IgD-negative memory B cell (primary cell): ENCODE measurements around the gene PCDHA1. TPM values are rescaled to one million over a fixed set of nuclear protein-coding genes. Genes with fewer than 3 reads are reported as not detected.
"Not testable (repeated sequence)": the region's sequence is repeated elsewhere in the genome, so short reads cannot be mapped to it uniquely, and the experiment has no call there.

Experiments
- H3K27ac Mint-ChIP-seq, 3 donors: one replicate each; pipeline ENCODE4 v1.8.0; 2020 to 2022; ENCODE audit warnings: mild to moderate bottlenecking in 3 of 3, mixed read lengths in 3 of 3, moderate library complexity in 1 of 3
- H3K27me3 Mint-ChIP-seq: one replicate; pipeline ENCODE4 v1.8.0; 2021; ENCODE audit warnings: mixed read lengths
- H3K36me3 Mint-ChIP-seq: one replicate; pipeline ENCODE4 v1.8.0; 2020; ENCODE audit warnings: mild to moderate bottlenecking, mixed read lengths
- H3K4me1 Mint-ChIP-seq, 3 donors: one replicate each; pipeline ENCODE4 v1.8.0; 2020 to 2022; ENCODE audit warnings: mixed read lengths in 3 of 3, mild to moderate bottlenecking in 1 of 3
- H3K4me3 Mint-ChIP-seq, 4 donors: one replicate each; pipeline ENCODE4 v1.8.0; 2020 to 2022; ENCODE audit warnings: mild to moderate bottlenecking in 4 of 4, mixed read lengths in 4 of 4, moderate library complexity in 3 of 4
- H3K9me3 Mint-ChIP-seq, 3 donors: one replicate each; pipeline ENCODE4 v1.8.0; 2020 to 2021; ENCODE audit warnings: mixed read lengths in 3 of 3, mild to moderate bottlenecking in 1 of 3
- polyA plus RNA-seq: library from polyadenylated mRNA; unstranded; fragments of 300-500 nt; fragmentation: Illumina TruSeq; gene quantifications from one replicate; pipeline ENCODE4 v1.2.3, GENCODE V29; 2021

PCDHA1 gene
- polyA plus RNA-seq, 1 donor from 2014 or later, result not detected

- peak within 1 kb of the TSS in 1 of 4 donors; percentile 17 for H3K4me3 Mint-ChIP-seq
- H3K36me3 Mint-ChIP-seq, result no peaks in the 10 kb centered on the region
- peaks cover 2 to 22% (median 15%) of the 10 kb centered on the region in 3 donors for H3K9me3 Mint-ChIP-seq
- H3K27me3 Mint-ChIP-seq, result peaks cover 1% of the 10 kb centered on the region
- H3K27ac Mint-ChIP-seq, result peak within 1 kb of the TSS in 1 of 3 donors; percentile 10
- H3K4me1 Mint-ChIP-seq, result no peaks in the 10 kb centered on the region
These were observed 15.0 kb downstream of the PCDHA1 start, which contains the start of gene PCDHA3 for GRCh38 chr5:140800816-140801493. PCDHA3 (plus strand) TSS chr5:140801057.

- H3K36me3 Mint-ChIP-seq, result no peaks in the 10 kb centered on the region
- peaks cover 2 to 26% (median 16%) of the 10 kb centered on the region in 3 donors for H3K9me3 Mint-ChIP-seq
- H3K4me3 Mint-ChIP-seq, result no peak overlapping the region
- H3K27me3 Mint-ChIP-seq, result peaks cover 1% of the 10 kb centered on the region
- no peaks in the 10 kb centered on the region for H3K4me1 Mint-ChIP-seq
- peak overlapping the region in 1 of 3 donors; percentile 10 for H3K27ac Mint-ChIP-seq
These were observed 15.5 kb downstream of the PCDHA1 start for GRCh38 chr5:140801494-140801841.

GRCh38 chr5:140802381-140802780 lies 16.4 kb downstream of the PCDHA1 start:
- not testable (repeated sequence) for H3K27ac Mint-ChIP-seq, H3K4me1 Mint-ChIP-seq, H3K36me3 Mint-ChIP-seq, H3K4me3 Mint-ChIP-seq, H3K27me3 Mint-ChIP-seq
- peaks cover 4 to 26% (median 18%) of the 10 kb centered on the region in 3 donors for H3K9me3 Mint-ChIP-seq

DNA sequence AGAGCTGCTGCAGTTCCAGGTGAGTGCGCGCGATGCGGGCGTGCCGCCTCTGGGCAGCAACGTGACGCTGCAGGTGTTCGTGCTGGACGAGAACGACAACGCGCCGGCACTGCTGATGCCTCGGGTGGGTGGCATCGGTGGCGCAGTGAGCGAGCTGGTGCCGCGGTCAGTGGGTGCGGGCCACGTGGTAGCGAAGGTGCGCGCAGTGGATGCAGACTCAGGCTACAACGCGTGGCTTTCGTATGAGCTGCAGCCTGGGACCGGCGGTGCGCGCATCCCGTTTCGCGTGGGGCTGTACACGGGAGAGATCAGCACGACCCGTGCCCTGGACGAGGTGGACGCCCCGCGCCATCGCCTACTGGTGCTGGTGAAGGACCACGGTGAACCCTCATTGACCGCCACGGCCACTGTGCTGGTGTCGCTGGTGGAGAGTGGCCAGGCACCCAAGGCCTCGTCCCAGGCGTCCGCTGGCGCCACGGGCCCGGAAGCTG lies 16.9 kb downstream of the PCDHA1 start:
- Mint-ChIP-seq H3K36me3 (no peaks in the 10 kb centered on the region), H3K9me3 (peaks cover 4 to 26% (median 21%) of the 10 kb centered on the region in 3 donors), H3K27ac (no peak overlapping the region), H3K4me1 (no peaks in the 10 kb centered on the region), H3K27me3 (peaks cover 6% of the 10 kb centered on the region), H3K4me3 (no peak overlapping the region)

GRCh38 chr5:140806834-140807775 lies 21.2 kb downstream of the PCDHA1 start, which contains the start of gene PCDHA4:
PCDHA4 (plus strand) TSS chr5:140807068.
- no peaks in the 10 kb centered on the region for H3K36me3 Mint-ChIP-seq
- peak within 1 kb of the TSS in 1 of 3 donors; percentile 31 for H3K27ac Mint-ChIP-seq
- no peaks in the 10 kb centered on the region for H3K4me1 Mint-ChIP-seq
- peak within 1 kb of the TSS in 1 of 4 donors; percentile 83 for H3K4me3 Mint-ChIP-seq
- peaks cover 7 to 21% (median 14%) of the 10 kb centered on the region in 3 donors for H3K9me3 Mint-ChIP-seq
- peaks cover 7% of the 10 kb centered on the region for H3K27me3 Mint-ChIP-seq

DNA sequence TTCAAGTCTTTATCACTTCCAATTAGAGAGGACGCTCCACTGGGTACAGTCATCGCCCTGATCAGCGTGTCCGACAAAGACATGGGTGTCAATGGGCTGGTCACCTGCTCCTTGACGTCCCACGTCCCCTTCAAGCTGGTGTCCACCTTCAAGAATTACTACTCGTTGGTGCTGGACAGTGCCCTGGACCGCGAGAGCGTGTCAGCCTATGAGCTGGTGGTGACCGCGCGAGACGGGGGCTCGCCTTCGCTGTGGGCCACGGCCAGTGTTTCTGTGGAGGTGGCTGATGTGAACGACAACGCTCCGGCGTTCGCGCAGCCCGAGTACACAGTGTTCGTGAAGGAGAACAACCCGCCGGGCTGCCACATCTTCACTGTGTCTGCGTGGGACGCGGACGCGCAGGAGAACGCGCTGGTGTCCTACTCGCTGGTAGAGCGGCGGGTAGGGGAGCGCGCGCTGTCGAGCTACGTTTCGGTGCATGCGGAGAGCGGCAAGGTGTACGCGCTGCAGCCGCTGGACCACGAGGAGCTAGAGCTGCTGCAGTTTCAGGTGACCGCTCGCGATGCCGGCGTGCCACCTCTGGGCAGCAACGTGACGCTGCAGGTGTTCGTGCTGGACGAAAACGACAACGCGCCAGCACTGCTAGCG lies 22.4 kb downstream of the PCDHA1 start:
- H3K27me3 Mint-ChIP-seq, H3K27ac Mint-ChIP-seq, H3K4me1 Mint-ChIP-seq, H3K36me3 Mint-ChIP-seq, H3K4me3 Mint-ChIP-seq: not testable (repeated sequence)
- H3K9me3 Mint-ChIP-seq, result peaks cover 9 to 21% (median 19%) of the 10 kb centered on the region in 3 donors

- Mint-ChIP-seq H3K4me1 (no peaks in the 10 kb centered on the region), H3K4me3 (no peak overlapping the region), H3K27ac (no peak overlapping the region), H3K27me3 (peaks cover 7% of the 10 kb centered on the region), H3K36me3 (no peaks in the 10 kb centered on the region), H3K9me3 (peaks cover 7 to 19% (median 15%) of the 10 kb centered on the region in 3 donors)
These were observed 22.9 kb downstream of the PCDHA1 start for GRCh38 chr5:140808889-140809291.

DNA sequence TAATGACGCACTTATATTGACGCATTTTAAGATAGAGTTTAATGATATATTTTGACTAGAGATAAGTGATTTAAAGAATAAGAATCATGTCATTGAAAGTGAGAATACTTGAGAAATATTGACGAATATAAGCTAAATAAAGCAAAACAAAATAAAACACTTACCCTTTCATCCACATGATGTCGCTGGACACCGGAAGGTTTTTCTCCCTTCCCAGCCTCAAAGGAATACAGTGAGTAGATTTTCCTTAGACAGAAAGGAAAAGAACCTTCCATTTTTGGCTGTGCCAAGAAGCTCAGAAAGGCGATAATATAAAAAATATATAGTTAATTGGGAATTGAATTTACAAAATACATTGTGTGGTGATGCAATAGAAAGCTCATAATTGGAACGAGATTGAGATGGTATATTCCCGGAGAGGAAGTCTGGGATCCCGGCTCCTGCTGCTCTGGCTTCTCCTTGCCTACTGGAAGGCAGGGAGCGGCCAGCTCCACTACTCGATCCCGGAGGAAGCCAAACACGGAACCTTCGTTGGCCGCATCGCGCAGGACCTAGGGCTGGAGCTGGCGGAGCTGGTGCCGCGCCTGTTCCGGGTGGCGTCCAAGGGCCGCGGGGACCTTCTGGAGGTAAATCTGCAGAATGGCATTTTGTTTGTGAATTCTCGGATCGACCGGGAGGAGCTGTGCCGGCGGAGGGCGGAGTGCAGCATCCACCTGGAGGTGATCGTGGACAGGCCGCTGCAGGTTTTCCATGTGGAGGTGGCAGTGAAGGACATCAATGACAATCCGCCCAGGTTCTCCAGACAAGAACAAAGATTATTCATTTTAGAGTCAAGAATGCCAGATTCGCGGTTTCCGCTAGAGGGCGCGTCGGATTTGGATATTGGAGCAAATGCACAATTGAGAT lies 35.7 kb downstream of the PCDHA1 start, which contains the start of gene PCDHA5:
PCDHA5 (plus strand) TSS at position 239 of the 906 bp plus-strand sequence.
- no peaks in the 10 kb centered on the region for H3K4me1 Mint-ChIP-seq
- no peaks in the 10 kb centered on the region for H3K36me3 Mint-ChIP-seq
- H3K9me3 Mint-ChIP-seq, result peaks cover 0 to 3% (median 3%) of the 10 kb centered on the region in 3 donors
- peaks cover 3% of the 10 kb centered on the region for H3K27me3 Mint-ChIP-seq
- H3K4me3 Mint-ChIP-seq, result no peak within 1 kb of the TSS
- no peak within 1 kb of the TSS for H3K27ac Mint-ChIP-seq

- H3K9me3 Mint-ChIP-seq, result peaks cover 0 to 7% (median 5%) of the 10 kb centered on the region in 3 donors
- no peak overlapping the region for H3K27ac Mint-ChIP-seq
- no peak overlapping the region for H3K4me3 Mint-ChIP-seq
- H3K4me1 Mint-ChIP-seq, result no peaks in the 10 kb centered on the region
- peaks cover 6% of the 10 kb centered on the region for H3K27me3 Mint-ChIP-seq
- H3K36me3 Mint-ChIP-seq, result no peaks in the 10 kb centered on the region
These were observed 36.3 kb downstream of the PCDHA1 start for GRCh38 chr5:140822281-140822629.

GRCh38 chr5:140822969-140823368 lies 37.0 kb downstream of the PCDHA1 start:
- H3K27ac Mint-ChIP-seq, H3K4me3 Mint-ChIP-seq, H3K27me3 Mint-ChIP-seq, H3K36me3 Mint-ChIP-seq, H3K9me3 Mint-ChIP-seq, H3K4me1 Mint-ChIP-seq: not testable (repeated sequence)

DNA sequence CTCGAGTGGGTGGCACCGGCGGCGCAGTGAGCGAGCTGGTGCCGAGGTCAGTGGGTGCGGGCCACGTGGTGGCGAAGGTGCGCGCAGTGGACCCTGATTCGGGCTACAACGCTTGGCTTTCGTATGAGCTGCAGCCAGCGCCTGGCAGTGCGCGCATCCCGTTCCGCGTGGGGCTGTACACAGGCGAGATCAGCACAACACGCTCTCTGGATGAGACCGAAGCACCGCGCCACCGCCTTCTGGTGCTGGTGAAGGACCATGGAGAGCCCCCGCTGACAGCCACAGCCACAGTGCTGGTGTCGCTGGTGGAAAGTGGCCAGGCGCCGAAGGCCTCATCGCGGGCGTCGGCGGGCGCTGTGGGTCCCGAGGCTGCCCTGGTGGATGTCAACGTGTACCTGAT lies 37.5 kb downstream of the PCDHA1 start:
- peaks cover 0 to 12% (median 7%) of the 10 kb centered on the region in 3 donors for H3K9me3 Mint-ChIP-seq
- no peaks in the 10 kb centered on the region for H3K4me1 Mint-ChIP-seq
- no peaks in the 10 kb centered on the region for H3K36me3 Mint-ChIP-seq

GRCh38 chr5:140827704-140828361 lies 41.9 kb downstream of the PCDHA1 start, which contains the start of gene PCDHA6:
PCDHA6 (plus strand) TSS chr5:140827960; CDS start chr5:140828092, 132 bp downstream.
- H3K9me3 Mint-ChIP-seq, result peaks cover 0 to 18% (median 6%) of the 10 kb centered on the region in 3 donors
- no peaks in the 10 kb centered on the region for H3K4me1 Mint-ChIP-seq
- H3K27ac Mint-ChIP-seq, result no peak within 1 kb of the TSS
- H3K4me3 Mint-ChIP-seq, result no peak within 1 kb of the TSS
- no peaks in the 10 kb centered on the region for H3K36me3 Mint-ChIP-seq
- H3K27me3 Mint-ChIP-seq, result peaks cover 12% of the 10 kb centered on the region

More for the DNA sequence above, 37.5 kb downstream of the PCDHA1 start:
- Mint-ChIP-seq H3K27me3 (peaks cover 7% of the 10 kb centered on the region), H3K4me3 (no peak overlapping the region), H3K27ac (no peak overlapping the region)

DNA sequence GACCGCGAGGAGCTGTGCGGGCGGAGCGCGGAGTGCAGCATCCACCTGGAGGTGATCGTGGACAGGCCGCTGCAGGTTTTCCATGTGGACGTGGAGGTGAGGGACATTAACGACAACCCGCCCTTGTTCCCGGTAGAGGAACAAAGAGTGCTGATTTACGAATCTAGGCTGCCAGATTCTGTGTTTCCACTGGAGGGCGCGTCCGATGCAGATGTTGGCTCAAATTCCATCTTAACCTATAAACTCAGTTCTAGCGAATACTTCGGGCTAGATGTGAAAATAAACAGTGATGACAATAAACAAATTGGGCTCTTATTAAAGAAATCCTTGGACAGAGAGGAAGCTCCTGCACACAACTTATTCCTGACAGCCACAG lies 42.4 kb downstream of the PCDHA1 start:
- H3K4me1 Mint-ChIP-seq, result no peaks in the 10 kb centered on the region
- H3K27ac Mint-ChIP-seq, result no peak overlapping the region
- no peak overlapping the region for H3K4me3 Mint-ChIP-seq
- H3K27me3 Mint-ChIP-seq, result peaks cover 15% of the 10 kb centered on the region
- H3K36me3 Mint-ChIP-seq, result no peaks in the 10 kb centered on the region
- H3K9me3 Mint-ChIP-seq, result peaks cover 0 to 20% (median 10%) of the 10 kb centered on the region in 3 donors
